Measurements from ENCODE around the gene ZNF70.

The ZNF70 gene
- total RNA-seq, result 7.0 to 11.6 (median 8.8) reads per million in 3 experiments

- peak; percentile 82 for DNase-seq
These were observed at the start of gene ZNF70 for GRCh38 chr22:23750714-23751440. Gene ZNF70 (minus strand): TSS chr22:23751112. CDS start chr22:23745140, 5,972 bp downstream.

GRCh38 chr22:23796461-23796860 lies 45.5 kb upstream of the ZNF70 start:
- no peak for DNase-seq

- no peak for DNase-seq
These were observed 42.4 kb upstream of the ZNF70 start for GRCh38 chr22:23793326-23793725.

GRCh38 chr22:23791738-23792645 lies 41.1 kb upstream of the ZNF70 start:
- no peak for DNase-seq

- DNase-seq, result no peak
These were observed 40.2 kb upstream of the ZNF70 start for GRCh38 chr22:23790819-23791737.

GRCh38 chr22:23789638-23790037 lies 38.7 kb upstream of the ZNF70 start:
- DNase-seq, result no peak

- no peak for DNase-seq
These were observed 38.2 kb upstream of the ZNF70 start for GRCh38 chr22:23789121-23789520.

- DNase-seq, result no peak
These were observed 37.0 kb upstream of the ZNF70 start for GRCh38 chr22:23787910-23788309.

GRCh38 chr22:23787600-23787896 lies 36.6 kb upstream of the ZNF70 start:
- no peak for DNase-seq

GRCh38 chr22:23786752-23787599 lies 36.1 kb upstream of the ZNF70 start, which contains the start of gene SMARCB1:
Gene SMARCB1 (plus strand): TSS chr22:23786966. CDS start chr22:23787170, 204 bp downstream.
- peak; percentile 84 for DNase-seq

GRCh38 chr22:23786261-23786710 lies 35.4 kb upstream of the ZNF70 start:
- DNase-seq, result peak; percentile 17

GRCh38 chr22:23784215-23784732 lies 33.4 kb upstream of the ZNF70 start:
- DNase-seq, result no peak

- no peak for DNase-seq
These were observed 32.6 kb upstream of the ZNF70 start for GRCh38 chr22:23783265-23784150.

GRCh38 chr22:23782703-23783102 lies 31.8 kb upstream of the ZNF70 start:
- no peak for DNase-seq

- DNase-seq, result no peak
These were observed 31.3 kb upstream of the ZNF70 start for GRCh38 chr22:23782252-23782651.

GRCh38 chr22:23781511-23782183 lies 30.7 kb upstream of the ZNF70 start:
- no peak for DNase-seq

- DNase-seq, result no peak
These were observed 30.2 kb upstream of the ZNF70 start for GRCh38 chr22:23781065-23781464.

GRCh38 chr22:23780146-23780748 lies 29.3 kb upstream of the ZNF70 start:
- DNase-seq, result no peak

- no peak for DNase-seq
These were observed 28.8 kb upstream of the ZNF70 start for GRCh38 chr22:23779731-23780130.

Measured in central memory CD4-positive, alpha-beta T cell (primary cell).